Esophagus (tissue), 2 donors: ENCODE measurements around the gene PSMC6. TPM values are rescaled to one million over a fixed set of nuclear protein-coding genes. Genes with fewer than 3 reads are reported as not detected.

Experiments used
- H3K27ac ChIP-seq, 2 donors: one replicate each; pipeline ENCODE4 v1.5.1; 2013; ENCODE audit warnings: low read depth in 2 of 2, mild to moderate bottlenecking in 2 of 2, inconsistent platforms in 1 of 2, low read length in 1 of 2, moderate library complexity in 1 of 2
- H3K27me3 ChIP-seq, 2 donors: one replicate each; pipeline ENCODE4 v1.6.1; 2013; ENCODE audit warnings: low read length in 2 of 2, control low read depth in 1 of 2, mild to moderate bottlenecking in 1 of 2; ENCODE audit not compliant: insufficient read depth in 2 of 2, control insufficient read depth in 1 of 2
- H3K36me3 ChIP-seq, 2 donors: one replicate each; pipeline ENCODE4 v1.6.1; 2013; ENCODE audit warnings: low read length in 1 of 2; ENCODE audit not compliant: control insufficient read depth in 2 of 2, insufficient read depth in 2 of 2
- H3K4me1 ChIP-seq, 2 donors: one replicate each; pipeline ENCODE4 v1.6.1; 2013; ENCODE audit warnings: low read length in 1 of 2; ENCODE audit not compliant: control insufficient read depth in 2 of 2, insufficient read depth in 2 of 2
- H3K4me3 ChIP-seq, 2 donors: one replicate each; pipeline ENCODE4 v1.5.1; 2013; ENCODE audit warnings: low read length in 2 of 2, mild to moderate bottlenecking in 2 of 2, low read depth in 1 of 2, moderate library complexity in 1 of 2
- H3K9me3 ChIP-seq, 2 donors: one replicate each; pipeline ENCODE4 v1.6.1; 2013; ENCODE audit warnings: mild to moderate bottlenecking in 2 of 2, low read depth in 1 of 2, low read length in 1 of 2, moderate library complexity in 1 of 2; ENCODE audit not compliant: control insufficient read depth in 2 of 2, insufficient read depth in 1 of 2
- WGBS, 2 donors: extraction: QIAGEN DNeasy Blood & Tissue Kit; methylation state at CpG; one replicate each; pipeline ENCODE4 v1.1.7; 2013; 5-methylcytosine and 5-hydroxymethylcytosine counted together
- polyA plus RNA-seq, 2 donors: library from polyadenylated mRNA; stranded (reverse); fragments of 200-250 nt; gene quantifications; one replicate each; pipeline ENCODE4 v1.2.3, GENCODE V29; 2013
- donor health status: healthy with polysubstance abuse.
- donor health status: Bipolar disorder and iron deficiency.

Gene PSMC6
- polyA plus RNA-seq, result 100 to 1,000 TPM in 1 of 2 donors, 10 to 100 TPM in 1; 77.5 to 110 TPM

DNA sequence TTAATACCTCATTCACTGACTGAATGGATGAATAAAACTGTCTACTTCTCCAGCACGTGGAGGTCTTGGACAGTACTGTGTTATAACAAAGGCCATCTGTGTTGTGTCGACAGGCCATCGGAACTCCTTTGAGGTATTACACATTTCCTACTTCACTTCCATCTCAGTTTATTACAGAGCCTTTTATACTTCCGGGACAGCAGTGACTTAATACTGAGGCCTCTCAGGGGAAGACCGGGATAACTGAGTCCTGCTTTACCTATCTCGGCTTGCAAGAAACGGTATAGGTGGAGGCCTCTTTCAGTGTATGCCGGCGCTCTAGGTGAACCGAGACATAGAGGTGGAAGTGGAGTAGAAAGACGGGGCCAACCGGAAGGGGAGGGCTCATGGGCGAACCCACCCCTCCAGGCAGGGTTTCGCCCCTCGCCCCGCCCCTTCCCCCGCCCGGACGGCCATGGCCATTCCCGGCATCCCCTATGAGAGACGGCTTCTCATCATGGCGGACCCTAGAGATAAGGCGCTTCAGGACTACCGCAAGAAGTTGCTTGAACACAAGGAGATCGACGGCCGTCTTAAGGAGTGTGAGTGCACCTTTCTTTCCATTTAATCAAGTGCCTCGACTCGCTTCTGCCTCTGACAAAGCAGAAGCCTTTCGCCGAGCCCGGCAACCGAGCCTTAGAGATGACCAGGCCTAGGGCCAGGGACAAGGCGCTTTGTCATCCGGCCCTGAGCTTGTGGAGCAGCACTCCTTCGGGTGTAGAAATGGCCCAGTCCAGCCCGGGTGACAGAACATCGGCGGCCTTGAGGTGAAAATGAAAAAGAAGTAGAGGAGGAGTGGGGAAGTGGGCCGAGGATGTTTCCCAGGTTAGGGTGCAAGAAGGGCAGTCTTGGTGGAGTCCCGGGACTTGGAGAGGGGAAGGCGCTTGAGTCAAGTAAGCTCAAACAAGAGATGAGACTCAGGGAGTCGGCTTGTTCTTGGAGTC lies at the start of gene PSMC6:
Gene PSMC6, plus strand, starts transcription at position 477 of the 983 bp plus-strand sequence. Its CDS starts 20 bp downstream, at position 497.
- peak within 1 kb of the TSS; percentile 94 to 95 for H3K27ac ChIP-seq
- no peaks in the 10 kb centered on the region for H3K27me3 ChIP-seq
- H3K4me1 ChIP-seq, result no peaks in the 10 kb centered on the region
- peak within 1 kb of the TSS; percentile 69 to 99 for H3K4me3 ChIP-seq
- H3K9me3 ChIP-seq, result no peaks in the 10 kb centered on the region
- H3K36me3 ChIP-seq, result no peaks in the 10 kb centered on the region
- WGBS, 2 donors, result 0% methylated on average over 43 of the region's 43 CpGs

DNA sequence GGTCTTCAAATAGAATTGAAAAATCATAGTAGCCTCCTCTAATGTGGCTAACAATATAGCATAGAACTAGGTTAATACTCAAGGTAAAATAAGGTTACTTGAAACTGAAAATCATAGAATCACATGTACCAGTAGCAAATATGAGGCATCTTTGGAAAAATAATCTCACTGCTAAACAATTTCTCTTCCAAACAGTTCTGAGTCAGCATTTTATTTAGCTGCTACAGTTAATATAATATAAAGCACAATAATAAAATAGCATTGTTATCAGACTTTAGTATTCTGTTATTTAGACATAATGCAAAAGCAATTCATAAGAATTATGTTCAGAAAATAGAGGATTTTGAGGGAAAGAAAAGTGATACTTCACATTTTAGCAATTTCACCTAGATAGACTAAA lies 46.7 kb upstream of the PSMC6 start:
- Histone ChIP-seq H3K36me3 (peaks cover 2 to 3% of the 10 kb centered on the region in 2 donors), H3K4me1 (no peaks in the 10 kb centered on the region), H3K27me3 (no peaks in the 10 kb centered on the region), H3K27ac (no peak overlapping the region), H3K9me3 (no peaks in the 10 kb centered on the region), H3K4me3 (no peak overlapping the region)

DNA sequence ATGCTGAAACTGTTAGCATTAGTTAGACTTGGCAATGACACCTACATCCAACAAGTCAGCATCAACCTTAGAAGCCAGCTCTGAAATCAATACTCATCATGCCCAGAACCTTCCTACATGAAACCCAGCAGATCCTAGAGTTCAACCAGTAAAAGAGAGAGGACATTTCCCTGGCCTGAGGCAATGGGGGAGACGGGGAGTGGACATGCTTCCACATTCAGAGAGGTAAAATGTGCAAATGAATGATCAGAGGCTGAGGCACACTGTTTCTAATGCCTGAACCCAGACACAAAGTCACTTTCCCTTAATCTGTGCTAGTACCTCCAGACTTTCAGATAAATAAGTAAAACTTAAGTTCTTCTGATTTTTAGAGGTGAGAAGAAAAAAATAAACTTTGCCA lies 46.2 kb upstream of the PSMC6 start:
- H3K4me1 ChIP-seq, result no peaks in the 10 kb centered on the region
- WGBS, 2 donors, result 86 to 96% methylated on average over 1 of the region's 1 CpG
- no peak overlapping the region for H3K27ac ChIP-seq
- H3K9me3 ChIP-seq, result no peaks in the 10 kb centered on the region
- no peaks in the 10 kb centered on the region for H3K27me3 ChIP-seq
- peaks cover 2 to 3% of the 10 kb centered on the region in 2 donors for H3K36me3 ChIP-seq
- no peak overlapping the region for H3K4me3 ChIP-seq

DNA sequence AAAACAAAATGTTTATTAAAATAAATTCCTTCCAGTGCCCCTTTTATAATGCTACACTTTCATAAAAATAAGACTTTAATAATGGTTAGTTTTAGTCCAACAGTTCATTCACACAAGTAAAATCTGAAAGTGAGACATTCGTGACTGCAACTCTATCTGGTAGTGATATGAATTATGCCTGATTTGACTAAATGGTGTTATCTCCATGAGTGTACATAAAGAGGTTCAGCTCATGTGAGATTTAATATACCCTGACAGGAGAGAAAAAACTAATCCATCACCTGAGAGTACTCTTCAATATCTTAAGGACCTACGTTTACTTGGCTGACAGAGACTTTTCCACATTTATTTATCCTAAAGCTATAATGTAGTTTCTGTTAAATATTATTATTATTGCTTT lies 45.7 kb upstream of the PSMC6 start:
- Histone ChIP-seq H3K4me3 (no peak overlapping the region), H3K27ac (no peak overlapping the region), H3K36me3 (peaks cover 2 to 3% of the 10 kb centered on the region in 2 donors), H3K27me3 (no peaks in the 10 kb centered on the region), H3K4me1 (no peaks in the 10 kb centered on the region), H3K9me3 (no peaks in the 10 kb centered on the region)
- WGBS, 2 donors, result 90 to 94% methylated on average over 2 of the region's 2 CpGs

DNA sequence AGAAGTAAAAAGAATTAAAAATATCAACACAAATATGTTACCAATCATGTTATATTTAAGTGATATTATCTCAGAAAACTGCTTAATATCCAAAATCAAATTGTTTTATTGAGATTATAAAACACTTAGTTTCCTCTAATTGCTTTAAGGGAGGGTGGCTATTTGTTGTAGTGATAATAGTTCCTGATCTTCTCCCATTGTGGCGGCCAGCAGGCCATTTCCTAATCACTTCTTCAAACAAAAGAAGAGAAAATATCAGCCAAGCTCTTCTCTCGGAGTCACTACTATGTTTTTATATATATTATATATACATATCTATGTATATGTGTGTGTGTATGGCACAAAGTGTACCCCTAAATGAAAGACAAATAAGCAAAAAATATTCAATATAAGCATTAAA lies 43.1 kb upstream of the PSMC6 start:
- 81 to 91% methylated on average over 2 of the region's 2 CpGs for WGBS, 2 donors
- Histone ChIP-seq H3K4me1 (no peaks in the 10 kb centered on the region), H3K27me3 (no peaks in the 10 kb centered on the region), H3K36me3 (no peaks in the 10 kb centered on the region), H3K9me3 (no peaks in the 10 kb centered on the region), H3K27ac (no peak overlapping the region), H3K4me3 (no peak overlapping the region)

DNA sequence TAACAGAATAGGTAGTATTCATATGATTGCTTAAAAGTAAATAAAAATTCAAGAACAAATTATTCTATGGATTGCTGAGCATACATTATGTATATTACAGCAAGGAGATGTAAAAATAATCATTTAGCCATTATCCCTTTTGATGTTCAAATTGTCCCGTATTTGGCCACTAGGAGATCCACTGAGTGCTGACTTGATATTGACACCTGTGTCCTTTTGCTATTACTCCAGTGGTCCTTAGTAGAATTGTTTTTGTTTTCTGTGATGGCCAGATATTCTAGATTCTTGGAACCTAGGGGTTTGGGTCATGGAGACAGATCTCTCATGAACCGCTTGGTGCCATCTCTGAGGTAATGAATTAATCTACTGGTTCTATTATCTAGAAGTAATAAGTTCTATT lies 28.4 kb upstream of the PSMC6 start:
- Histone ChIP-seq H3K27me3 (no peaks in the 10 kb centered on the region), H3K9me3 (no peaks in the 10 kb centered on the region), H3K36me3 (peaks cover 2 to 3% of the 10 kb centered on the region in 2 donors), H3K27ac (no peak overlapping the region), H3K4me1 (no peaks in the 10 kb centered on the region), H3K4me3 (no peak overlapping the region)
- 90 to 96% methylated on average over 2 of the region's 2 CpGs for WGBS, 2 donors

DNA sequence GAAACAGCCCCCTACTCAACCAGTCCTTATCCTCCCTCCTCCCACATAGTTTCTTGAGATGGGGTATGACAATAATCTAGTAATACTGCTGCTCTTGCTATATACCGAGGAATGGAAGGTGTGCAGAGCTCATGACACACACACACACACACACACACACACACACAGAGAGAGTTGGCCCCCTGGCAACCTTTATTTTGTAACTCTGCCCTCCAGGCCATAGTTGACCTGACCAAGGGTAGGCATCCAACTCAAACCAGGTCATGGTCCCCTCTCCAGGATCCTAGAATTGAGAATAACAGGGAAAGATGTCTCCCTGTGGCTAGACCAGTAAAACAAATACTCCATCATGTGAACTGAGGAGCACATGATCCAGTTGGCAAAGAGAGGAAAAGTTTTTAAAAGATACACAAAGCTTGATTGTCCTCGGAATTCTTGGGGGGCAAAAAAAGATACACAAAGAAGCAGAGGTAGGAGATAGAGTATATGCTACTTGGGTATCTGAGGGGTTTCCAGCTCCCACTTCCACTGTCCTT lies 22.9 kb upstream of the PSMC6 start:
- Histone ChIP-seq H3K9me3 (no peaks in the 10 kb centered on the region), H3K36me3 (peaks cover 0 to 2% of the 10 kb centered on the region in 2 donors), H3K27me3 (no peaks in the 10 kb centered on the region), H3K4me3 (no peak overlapping the region), H3K4me1 (peaks cover 0 to 4% of the 10 kb centered on the region in 2 donors), H3K27ac (peak overlapping the region in 1 of 2 donors; percentile 3)
- 72 to 76% methylated on average over 2 of the region's 2 CpGs for WGBS, 2 donors

DNA sequence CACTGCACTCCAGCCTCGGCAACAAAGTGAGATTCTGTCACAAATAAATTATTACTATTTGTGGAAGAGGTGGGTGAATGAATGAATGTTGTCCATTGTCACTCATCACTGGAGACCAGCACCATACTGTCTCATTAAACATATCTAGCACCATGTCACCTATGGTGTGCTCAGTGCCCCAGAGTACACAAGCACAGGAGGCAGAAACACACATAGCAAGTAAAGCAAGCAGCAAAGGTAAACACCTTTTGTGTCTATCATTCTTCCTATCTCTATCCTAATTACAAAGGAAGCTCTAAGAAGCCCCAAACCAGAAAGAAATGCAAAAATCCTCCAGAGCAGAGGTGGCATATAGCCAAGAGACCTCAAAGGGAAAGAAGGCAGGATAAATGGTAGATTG lies 20.8 kb upstream of the PSMC6 start:
- Histone ChIP-seq H3K36me3 (peaks cover 0 to 2% of the 10 kb centered on the region in 2 donors), H3K27ac (no peak overlapping the region), H3K27me3 (no peaks in the 10 kb centered on the region), H3K4me1 (peaks cover 0 to 4% of the 10 kb centered on the region in 2 donors), H3K9me3 (no peaks in the 10 kb centered on the region), H3K4me3 (peak overlapping the region in 1 of 2 donors; percentile 2)
- 95 to 100% methylated on average over 1 of the region's 1 CpG for WGBS, 2 donors

DNA sequence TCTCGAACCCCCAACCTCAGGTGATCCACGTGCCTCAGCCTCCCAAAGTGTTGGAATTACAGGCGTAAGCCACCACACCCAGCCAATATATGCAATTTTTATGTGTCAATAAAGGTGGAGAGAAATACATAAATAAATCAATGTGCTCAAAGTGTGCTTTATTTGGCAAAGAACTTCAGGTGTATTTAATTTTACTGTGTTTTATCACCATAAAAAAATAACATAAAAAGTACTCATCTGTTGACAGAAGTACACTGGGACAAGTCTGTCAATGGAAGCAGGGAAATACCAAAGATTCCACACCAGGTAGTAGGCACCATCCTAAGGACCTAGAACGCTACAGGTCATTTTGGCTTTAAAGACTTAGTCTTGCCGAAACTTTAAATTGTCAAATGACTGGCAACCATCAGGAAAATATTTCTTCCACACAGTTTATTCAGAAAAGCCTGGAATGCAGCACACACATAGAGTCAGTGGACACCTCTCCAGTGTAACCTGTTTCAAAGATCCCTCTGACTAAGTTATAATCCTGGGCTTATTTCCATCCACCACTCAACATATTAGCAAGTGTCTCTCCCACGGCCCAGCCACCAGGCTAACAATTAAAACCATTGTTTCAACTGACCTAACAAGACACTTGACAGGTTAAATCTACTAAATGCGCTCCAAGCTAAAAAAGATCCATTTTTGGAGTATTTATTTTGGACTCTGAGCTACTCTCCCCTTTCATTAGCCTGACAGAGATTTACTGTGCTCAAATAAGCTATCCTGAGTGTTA lies 15.8 kb upstream of the PSMC6 start:
- Histone ChIP-seq H3K4me3 (peak overlapping the region in 1 of 2 donors; percentile 49), H3K9me3 (no peaks in the 10 kb centered on the region), H3K27me3 (no peaks in the 10 kb centered on the region), H3K4me1 (peaks cover 0 to 4% of the 10 kb centered on the region in 2 donors), H3K27ac (peak overlapping the region; percentile 2 to 42), H3K36me3 (no peaks in the 10 kb centered on the region)
- WGBS, 2 donors, result 76 to 77% methylated on average over 7 of the region's 7 CpGs
